IMR-90 (cell line): Measurements from ENCODE around the gene FAM168B.

ENCODE experiments used
- CTCF ChIP-seq: conservative IDR thresholded peaks from 2 replicates; pipeline ENCODE4 v1.5.1; 2012; ENCODE audit warnings: mild to moderate bottlenecking, low read depth, low read length, improper control_type of control experiment
- MAFK ChIP-seq: IDR thresholded peaks from 2 replicates; pipeline ENCODE4 v1.6.1; 2012; ENCODE audit warnings: low read depth, low read length, improper control_type of control experiment

GRCh38 chr2:131103165-131103564 lies 9.9 kb upstream of the FAM168B start:
- TF ChIP-seq MAFK (no peak), CTCF (no peak)
